AG09319 (cell line): ENCODE results near the gene UNG.

Experiments used
- DNase-seq: peaks from one replicate; pipeline ENCODE4 v3.0.0-alpha.2; 2010; ENCODE audit warnings: low read depth; ENCODE audit errors: extremely low read depth
- CTCF ChIP-seq: IDR thresholded peaks from 2 replicates; pipeline ENCODE4 v1.5.1; 2011; ENCODE audit warnings: low read depth, mild to moderate bottlenecking, inconsistent platforms, low read length, moderate library complexity

Gene UNG

GRCh38 chr12:109125791-109126190 is 28.4 kb downstream of the UNG start:
- no peak for DNase-seq
- no peak for TF ChIP-seq CTCF

- DNase-seq = no peak
- no peak for TF ChIP-seq CTCF
Measured at GRCh38 chr12:109126784-109127183, 29.4 kb downstream of the UNG start.

- no peak for TF ChIP-seq CTCF
- no peak for DNase-seq
Measured at GRCh38 chr12:109127533-109128242, 30.3 kb downstream of the UNG start.

GRCh38 chr12:109130297-109131153 is 33.1 kb downstream of the UNG start:
- no peak for TF ChIP-seq CTCF
- DNase-seq = no peak

- no peak for TF ChIP-seq CTCF
Measured at GRCh38 chr12:109131154-109132050, 34.0 kb downstream of the UNG start.

GRCh38 chr12:109134186-109134917 is 37.0 kb downstream of the UNG start:
- peak; percentile 67 for DNase-seq
- peak; percentile 73 for TF ChIP-seq CTCF

More at GRCh38 chr12:109131154-109132050, 34.0 kb downstream of the UNG start:
- no peak for DNase-seq
